ENCODE results near the gene ABCC12.

Gene ABCC12

DNA sequence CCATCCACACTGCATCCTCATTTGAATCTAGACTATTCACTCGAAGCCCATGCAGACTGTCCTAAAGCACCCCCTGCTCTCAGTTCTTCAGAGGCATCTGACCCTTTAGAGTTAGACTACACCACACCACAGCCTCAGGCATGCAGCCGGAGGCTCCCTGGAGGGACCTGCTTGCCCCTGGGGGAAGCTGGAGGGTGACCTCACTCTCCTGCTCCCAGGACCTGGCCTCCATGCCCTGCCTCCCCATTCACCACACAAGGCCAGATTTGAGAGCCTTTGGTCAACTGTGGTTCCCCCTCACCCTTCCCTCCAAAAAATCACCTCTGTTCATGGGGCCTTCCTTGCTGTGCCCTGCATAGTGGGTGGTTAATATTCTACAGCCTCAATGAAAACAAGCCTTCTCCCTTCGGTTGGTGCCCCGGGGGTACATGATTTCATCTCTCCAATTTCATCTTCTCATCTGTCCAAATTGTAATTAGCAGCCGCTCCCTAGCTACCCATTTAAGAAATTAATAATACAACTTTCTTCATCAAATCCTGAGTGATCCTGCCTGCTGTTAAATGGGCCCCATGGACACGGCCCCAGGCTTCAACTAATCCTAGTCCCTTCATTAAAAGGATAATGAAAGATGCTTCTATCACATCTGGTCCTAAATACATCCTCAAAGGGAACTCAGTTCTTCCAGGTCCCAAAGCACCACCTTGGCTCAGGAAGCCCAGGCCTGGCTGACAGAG, 24.4 kb downstream of the ABCC12 start:
- no peak for DNase-seq

DNA sequence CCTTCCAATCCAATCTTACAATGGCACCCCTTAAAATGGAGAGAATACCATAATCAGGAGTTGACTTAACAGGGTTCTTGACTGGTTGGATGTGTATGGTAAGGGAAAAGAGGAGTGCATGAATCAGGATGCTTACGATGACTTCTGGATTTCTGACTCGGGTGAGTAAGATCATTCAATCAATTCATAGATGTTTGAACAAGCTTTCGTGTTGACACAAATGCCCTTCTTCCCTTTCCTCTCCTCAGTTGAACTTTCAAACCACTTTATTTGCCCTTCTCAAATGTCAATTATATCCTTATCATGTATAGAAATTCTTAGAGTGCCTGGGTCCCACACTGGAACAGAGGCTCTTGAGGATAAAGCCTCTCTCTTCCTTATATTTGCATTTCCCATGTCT, 25.9 kb downstream of the ABCC12 start:
- no peak for DNase-seq

DNA sequence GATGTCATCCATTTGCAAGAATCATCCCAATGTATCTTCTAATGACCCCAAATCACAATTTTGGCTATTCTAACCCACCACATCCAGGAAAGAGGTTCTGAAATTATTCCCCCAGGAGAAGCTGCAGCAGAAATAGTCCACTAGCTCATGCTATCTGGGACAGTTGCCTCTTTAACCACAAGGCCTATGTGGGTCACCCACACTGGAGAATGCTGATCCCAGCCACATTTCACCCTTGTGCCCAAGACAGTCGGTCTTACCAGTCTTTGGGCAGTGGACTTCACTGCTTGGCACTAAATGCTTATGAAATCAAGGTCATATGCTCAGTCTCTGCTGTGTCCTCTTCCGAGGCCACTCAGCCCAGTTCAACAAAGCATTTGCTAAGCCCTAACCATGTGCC, 27.0 kb downstream of the ABCC12 start:
- DNase-seq: no peak

DNA sequence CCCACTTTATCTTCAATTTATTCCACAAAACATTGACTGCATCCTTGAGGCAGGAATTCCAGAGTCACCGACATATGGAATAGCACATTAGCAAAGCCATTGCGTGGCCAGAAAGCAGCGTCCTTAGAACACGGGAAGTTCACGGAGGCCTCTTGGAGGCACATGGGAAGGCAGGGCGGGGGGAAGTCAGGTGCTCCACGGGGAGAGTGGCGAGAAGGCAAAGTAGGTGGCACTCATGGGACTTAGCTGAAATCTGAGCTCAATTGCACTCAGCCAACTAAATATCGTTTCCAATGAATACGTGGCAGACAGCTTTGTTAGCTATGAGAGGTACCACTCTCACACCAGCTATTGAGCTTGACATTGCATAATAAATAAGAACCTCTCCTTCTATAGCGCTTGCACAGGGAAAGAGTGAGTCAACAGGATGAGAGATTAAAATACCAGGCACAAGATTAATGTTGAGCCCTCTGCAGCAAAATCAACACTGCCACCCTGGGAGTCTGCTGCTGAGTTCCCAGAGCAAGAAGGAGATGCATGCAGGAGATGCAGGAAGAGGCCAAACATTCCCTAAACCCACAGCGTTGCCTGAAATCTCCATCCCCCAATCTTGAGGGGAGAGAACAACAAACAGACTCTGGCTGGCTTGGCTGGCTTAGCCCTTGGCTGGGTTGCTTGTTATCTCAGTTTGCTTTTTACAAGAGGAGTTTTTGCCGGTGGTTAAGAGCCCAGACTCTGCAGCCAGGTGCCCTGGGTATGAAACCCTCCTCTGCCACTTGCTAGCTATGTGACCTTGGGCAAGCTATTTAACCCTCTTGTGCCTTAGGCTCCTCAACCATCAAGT, 28.8 kb downstream of the ABCC12 start:
- no peak for DNase-seq

DNA sequence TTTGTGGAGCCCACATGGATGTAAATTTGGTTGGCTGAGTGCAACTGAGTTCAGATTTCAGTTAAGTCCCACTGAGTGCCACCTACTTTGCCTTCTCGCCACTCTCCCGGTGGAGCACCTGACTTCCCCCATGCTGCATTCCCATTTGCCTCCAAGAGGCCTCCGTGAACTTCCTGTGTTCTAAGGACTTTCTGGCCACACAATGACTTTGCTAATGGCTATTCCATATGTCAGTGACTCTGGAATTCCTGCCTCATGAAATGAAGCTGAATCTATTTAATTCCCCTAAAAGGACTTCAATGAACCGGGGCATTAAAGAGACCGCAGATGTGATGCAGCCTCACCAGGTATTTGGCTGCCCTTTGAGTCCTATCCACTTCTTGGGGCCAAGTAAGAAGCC, 29.9 kb downstream of the ABCC12 start:
- DNase-seq: no peak

DNA sequence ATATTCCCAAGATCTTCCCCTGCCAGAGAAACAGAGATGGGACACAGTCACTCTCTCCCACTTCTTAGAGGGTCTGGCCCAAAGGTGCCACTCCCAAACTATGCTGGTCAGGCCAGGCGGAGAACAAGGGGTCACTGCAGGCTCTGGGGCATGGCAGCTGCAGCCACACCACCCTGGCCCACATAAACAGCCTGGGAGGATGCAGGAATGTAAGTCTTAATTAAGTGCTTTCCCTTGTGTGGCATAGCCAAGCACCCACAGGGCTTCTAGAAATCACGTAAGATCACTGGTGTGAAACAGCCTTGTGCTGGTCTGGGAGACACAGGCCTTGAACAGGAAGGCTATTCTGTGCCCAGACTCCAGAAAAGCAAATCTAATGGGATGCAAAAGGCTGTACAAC, 31.5 kb downstream of the ABCC12 start:
- no peak for DNase-seq

DNA sequence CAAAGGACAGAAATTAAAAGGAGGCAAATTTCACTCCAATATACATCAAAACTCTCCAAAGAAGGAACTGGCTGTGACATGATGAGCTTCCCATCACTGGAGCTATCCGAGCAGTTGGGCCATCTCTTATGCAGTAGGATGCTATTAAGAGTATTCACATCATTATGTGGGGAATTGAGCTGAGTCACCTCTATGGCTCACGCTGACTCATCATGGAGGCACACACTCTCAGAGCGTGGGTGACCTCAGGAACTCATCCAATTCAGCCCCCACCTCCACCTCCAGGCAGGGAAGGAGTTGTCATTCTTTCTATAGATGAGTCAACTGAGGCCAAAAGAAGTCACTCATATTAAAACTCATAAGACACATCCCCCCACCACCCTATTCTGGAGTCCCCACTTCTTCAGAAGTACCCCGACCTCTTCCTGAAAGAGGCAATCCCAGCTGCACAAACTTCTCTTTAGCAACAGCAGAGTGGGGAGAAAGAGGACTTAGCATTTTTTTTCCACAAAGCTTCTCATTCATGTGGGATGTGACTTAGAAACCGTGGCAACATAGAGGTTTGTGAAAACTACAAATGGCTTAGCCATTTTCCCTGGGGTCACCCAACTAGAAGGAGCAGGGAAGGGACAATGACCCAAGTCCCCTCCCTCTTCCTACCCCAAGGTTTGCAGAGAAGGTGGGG, 32.5 kb downstream of the ABCC12 start:
- DNase-seq: no peak

DNA sequence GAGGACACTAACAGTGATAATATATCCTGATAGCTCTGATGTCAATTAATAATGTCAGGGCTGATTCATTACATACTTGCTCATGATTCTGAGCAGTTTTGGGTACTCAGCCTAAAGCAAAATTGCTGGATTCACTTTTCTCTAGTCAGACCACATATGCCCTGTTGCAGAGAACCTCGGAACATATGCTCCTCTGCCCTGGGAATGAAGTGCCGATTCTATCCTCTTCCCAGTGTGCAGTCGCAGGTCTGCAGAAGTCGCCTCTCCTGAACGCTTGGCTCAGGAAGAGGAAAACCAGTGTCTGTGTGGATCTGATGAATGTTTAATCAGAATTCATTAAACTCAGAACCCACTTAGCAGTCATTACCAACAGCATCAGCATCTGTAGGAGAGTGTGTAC, 34.5 kb downstream of the ABCC12 start:
- DNase-seq: no peak

DNA sequence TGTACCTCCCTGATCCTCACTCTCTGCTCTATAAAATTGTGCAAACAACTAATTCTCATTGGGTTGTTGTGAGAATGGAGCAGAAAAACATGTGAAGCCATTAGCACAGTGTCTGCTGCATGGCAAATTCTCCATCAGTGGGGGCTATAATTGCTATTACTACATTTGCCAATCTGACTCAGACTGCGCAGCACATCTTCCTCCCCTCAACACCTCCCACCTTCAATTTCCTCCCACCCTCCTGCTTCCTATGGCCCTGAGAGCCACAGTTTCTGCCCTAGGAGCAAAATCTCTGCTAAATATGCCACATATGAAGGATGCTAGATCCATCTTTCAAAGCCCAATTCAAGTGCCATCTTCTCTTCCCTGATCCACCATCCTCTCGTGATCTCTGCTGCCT, 37.0 kb downstream of the ABCC12 start:
- DNase-seq: no peak

DNA sequence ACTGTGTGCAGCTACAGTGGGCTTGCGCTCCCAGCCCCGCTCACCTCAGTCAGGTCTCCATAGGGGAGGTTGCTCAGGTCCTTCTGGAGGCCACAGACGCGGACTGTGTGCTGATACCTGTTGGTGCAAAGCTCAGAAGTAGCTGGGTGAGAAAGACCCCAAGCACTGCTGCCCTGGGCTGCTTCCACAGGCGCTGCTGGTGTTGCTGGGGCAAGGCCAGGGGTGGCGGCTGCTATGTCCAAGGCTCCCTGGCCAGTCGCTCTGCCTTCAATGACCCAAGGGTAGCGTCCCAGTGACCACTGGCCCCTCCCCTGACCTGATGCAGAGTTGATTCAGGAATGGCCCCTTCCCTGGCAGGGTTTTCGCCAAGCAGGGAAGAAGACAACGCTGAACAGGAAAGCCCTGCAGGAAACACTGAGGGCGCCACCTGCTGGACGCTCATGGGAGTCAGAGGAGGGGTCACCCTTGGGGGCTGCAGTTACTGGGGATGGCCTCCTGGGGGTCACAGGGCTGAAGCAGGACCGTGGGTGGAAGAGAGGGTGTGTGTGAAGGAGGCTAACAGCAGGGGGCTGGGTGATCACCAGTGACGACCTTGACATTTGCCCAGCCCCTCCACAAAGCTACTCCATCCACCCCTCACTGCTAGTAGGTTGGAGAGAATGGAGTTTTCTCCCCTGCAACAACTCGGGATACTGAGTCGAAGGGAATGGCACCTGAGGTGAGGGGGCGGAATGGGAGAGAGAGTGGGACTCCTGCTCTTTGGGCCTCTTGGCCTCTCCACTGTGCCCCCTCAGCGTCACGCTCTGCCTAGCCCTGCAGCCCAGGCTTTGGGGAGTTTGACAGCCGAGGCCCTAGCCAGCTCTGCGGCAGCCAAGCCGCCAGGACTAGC, 38.3 kb downstream of the ABCC12 start:
- DNase-seq: peak; percentile 52

DNA sequence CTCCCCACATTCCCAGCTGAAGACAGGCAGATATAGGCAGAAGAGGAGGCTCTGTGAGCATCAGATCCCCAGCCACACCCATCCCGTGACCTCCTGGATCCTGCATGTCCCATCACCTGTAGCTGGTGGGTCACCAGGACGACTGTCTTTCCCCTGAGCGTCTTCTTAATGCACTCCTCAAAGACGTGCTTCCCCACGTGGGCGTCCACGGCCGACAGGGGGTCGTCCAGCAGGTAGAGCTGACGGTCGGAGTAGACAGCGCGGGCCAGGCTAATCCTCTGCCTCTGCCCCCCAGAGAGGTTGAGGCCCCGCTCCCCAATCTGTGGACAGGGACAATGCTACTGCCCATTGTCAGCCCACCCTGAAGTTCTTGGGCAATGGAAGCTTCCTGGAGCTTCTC, 40.5 kb downstream of the ABCC12 start:
- no peak for DNase-seq

DNA sequence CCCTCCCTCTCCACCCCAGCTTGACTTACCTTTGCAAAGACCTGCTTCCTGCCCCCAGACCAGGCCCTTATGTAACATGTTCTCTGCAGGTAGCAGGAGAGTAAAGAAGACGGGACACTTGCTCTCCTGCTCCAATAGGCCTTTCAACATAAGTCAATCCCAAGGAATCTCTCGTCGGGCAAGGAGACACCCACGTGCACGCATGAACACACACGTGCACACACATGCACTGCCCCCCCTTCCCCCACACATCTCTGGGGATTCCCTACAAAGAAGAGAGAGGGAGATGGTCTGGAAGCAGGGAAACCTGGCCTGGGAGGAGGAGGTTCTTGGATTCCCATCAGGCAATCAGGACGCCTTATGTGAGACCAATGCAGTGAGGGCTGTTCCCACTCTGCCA, 41.4 kb downstream of the ABCC12 start:
- no peak for DNase-seq

DNA sequence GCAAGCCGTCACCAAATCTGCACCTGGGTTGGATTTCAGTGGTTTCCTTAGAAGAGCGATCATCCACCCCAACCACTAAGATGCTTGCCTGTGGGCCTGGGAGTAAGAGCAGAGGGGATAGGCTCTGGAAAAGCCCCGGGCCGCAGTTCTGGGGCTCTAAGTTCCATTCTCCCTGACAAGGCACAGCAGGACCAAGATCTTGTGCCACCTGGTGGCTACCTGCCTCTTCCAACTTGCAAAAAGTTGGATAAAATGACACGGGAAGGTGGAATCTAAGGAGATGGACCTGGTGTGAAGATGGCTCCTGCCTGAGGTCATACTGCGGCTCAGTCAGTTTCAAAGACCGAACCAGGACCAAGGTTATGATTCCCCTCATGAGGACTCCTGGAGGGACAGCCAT, 42.3 kb downstream of the ABCC12 start:
- no peak for DNase-seq

DNA sequence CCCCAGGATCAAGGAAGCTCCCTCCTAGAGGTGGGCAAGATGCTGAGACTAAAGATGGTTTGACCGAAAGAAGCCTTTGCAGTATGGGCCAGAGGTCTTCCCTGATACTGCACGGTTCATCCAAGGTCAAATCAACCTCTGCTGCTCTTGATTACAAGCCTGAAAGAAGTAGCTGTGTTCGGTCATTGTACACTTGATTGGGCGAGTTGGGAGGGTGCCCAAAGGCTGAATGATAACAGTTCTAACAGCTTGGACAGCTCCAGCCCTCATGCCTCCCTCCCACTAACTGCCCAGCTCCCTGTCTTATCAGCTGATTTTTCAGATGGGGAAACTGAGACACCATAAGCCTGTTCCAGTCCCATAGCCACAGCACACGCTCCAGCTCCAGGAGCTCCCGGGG, 42.8 kb downstream of the ABCC12 start:
- DNase-seq: no peak

DNA sequence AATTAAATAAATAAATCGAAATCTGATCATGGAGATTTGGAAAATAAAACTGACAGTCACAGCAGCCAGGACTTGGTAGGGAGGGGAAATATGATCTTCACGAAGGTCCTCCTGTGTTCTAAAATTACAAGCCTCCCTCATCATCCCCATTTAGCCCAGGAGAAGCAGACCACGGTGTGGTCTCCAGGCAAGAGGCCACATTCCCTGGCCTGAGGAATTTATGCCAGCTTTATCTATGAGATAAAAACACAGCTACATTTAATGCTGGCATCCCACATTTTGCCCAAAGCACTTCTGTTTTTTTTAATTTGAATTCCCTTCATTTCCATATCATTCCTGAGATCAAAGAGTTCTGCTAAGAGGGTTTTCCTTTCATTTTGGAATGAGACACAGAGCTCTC, 43.2 kb downstream of the ABCC12 start:
- no peak for DNase-seq

DNA sequence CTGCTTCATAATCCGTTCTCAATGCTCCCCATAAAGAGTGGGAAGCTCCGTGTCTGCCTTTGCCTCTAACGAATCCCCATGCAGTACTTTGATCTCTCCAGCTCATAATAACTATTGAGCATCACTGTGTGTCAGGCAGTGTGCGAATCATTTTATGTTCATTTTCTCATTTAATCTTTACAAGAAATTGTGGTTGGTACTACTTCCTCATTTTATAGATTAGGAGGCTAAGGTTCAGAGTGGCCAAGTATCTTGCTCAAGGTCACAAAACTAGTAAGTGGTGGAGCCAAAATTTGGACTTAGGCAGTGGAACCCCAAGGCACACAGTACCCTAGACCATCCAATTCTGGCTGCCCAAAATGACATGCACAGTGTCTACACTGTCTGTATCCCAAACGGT, 44.8 kb downstream of the ABCC12 start:
- DNase-seq: no peak

DNA sequence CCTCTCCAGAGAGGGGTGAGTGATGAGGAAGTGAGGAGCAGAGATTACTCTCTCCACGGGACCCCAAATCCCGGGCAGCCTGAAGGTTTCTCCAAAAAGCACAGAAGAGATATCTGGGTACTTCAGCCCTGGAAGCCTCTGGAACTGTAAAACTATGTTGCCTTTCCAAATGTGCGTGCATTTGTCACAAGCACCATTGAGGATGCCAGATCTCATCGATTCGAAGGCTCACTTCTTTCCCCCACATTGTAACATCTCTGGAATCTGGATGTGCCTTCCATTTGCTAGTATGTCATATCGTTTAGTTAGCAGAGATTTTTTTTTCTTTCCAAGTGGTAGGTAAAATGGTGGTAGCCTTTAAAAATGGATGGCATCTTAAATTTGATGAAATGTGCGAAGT, 45.8 kb downstream of the ABCC12 start:
- no peak for DNase-seq

DNA sequence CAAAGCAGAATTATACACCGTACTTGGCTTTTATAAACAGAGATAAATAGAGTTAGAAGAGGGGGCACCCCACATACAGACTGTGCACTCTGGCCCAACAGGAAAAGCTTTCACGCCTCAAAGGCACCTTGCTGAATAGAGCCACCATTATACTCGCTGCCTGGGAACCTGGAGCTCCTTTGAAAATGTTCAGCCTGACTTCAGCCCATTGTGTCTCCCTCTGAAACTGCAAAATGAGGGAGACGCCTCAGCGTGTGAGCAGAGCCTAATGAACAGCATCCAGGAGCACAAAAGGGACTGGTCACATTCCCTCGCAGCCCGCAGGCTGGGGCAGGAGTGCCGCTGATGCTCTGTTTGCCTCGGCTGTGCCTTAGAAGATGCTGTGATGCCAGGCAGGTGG, 46.3 kb downstream of the ABCC12 start:
- no peak for DNase-seq

DNA sequence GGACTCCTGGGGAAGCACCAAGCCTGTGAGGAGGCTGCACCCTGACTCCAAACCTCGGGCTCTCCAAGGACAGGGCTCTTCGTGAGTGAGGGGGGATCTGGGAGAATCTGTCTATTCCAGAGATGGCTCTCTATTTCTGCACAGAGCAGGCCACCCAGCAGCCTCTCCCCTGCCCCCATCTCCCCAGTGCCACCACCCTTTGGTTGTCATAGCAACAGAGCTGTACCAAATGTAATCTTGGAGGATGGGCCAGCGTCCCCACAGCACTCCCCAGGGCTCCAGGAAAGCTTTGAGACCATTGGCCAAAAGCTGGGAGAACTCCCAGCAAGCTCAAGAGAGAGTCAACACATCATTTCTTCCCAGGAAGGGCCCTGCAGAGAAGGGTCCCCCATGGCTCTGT, 49.3 kb downstream of the ABCC12 start:
- no peak for DNase-seq

Measured in CD4-positive, alpha-beta T cell treated with Interleukin-17A for 4 hours (primary cell).